GM19193 (cell line): ENCODE data around the gene LRRC4C.

ENCODE experiments used
- POLR2A ChIP-seq: IDR thresholded peaks from 4 replicates; pipeline ENCODE4 v1.6.1; 2011; ENCODE audit not compliant: insufficient read depth, insufficient read length; ENCODE audit errors: extremely low read depth

The LRRC4C gene

GRCh38 chr11:40381481-40381880 is 1078.0 kb downstream of the LRRC4C start:
- no peak for TF ChIP-seq POLR2A

DNA sequence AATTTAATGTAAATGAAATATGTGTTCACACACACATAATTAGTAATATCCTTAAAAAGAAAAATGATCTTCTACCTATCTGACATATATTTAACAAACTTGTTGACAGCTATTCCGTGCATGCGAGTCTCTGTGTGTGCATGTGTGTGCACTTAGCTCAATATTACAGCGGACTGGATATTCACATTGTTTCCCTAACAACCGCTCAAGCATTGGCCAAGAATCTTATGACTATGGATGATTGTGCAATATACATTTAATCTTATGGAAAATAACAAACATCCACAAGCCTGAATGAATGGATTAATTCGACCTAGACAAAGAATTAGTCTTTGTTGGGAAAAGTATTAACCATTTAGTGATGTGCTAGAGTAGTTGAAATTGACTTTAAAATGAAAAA is 1078.6 kb downstream of the LRRC4C start:
- no peak for TF ChIP-seq POLR2A

DNA sequence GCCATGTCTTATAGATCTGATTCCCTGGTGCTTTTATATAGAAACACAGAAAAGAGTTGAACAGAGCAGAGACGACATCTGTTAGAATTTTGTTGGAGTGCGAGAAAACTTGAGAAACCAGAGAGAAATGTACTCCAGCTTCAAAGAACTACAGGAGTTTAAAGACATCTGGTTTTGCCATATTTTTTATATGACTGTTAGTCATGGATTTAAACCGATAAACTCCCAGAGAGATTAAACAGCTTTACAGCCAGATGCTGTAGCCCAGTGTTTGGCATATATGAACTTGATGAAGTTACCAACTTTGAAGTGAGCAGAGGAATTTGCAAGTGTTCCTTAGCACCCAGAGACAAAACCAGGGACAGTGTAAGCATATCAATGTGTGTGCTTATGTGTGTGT is 1083.1 kb downstream of the LRRC4C start:
- no peak for TF ChIP-seq POLR2A

DNA sequence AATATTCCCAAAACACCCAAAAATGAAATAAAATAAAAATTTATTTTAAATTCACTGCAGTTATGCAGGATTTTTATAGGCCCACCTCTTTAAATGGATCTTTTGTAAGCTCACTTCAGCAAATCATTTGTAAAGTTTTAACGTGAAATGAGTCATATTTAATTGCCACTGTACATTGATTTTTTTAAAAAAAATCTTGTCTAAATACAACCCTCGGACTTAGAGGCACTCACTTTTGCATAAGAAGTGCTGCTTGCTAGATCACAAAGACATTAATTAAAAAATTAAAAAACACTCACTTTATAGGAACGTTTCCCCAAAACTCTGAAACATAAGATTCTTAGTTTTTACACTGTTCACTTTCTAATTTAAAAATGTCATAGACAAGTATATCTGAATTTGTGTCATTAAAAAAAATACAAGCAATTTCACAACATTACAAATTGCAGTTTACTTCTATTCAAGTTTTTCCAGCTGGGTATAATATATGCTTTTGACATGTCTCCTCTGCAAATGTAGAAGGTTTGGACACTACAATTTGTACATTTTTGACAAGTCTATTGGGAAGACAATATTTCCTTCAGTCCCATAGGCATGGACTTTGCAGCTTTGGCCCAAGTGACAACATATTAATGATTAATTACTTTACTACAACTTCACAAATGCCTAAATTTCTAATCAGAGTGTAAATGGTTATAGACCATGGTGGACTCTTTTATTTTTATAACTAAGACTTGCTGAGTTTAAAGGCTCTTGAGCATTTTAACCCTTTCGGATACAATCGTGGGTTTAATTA is 1088.4 kb downstream of the LRRC4C start:
- no peak for TF ChIP-seq POLR2A

- no peak for TF ChIP-seq POLR2A
Measured at GRCh38 chr11:40360206-40360798, 1099.2 kb downstream of the LRRC4C start.

DNA sequence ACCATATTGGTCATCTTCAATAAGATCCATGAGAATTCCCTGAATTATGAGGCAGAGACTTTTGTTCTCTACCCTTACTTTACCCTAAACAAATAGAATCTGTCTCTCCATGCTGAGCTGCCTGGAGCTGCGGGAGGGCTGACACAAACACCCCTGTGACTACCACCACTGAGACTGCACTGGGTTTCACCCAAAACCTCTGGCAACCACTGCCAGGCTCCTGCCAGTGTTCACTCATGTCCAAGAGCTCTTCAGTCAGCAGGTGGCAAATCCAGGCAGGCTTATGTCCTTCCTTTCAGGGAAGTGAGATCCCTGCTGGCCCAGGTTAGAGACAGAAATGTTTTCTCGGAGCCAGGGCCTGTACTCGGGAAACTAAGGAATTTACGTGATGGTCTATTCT is 1105.3 kb downstream of the LRRC4C start:
- TF ChIP-seq POLR2A: no peak

DNA sequence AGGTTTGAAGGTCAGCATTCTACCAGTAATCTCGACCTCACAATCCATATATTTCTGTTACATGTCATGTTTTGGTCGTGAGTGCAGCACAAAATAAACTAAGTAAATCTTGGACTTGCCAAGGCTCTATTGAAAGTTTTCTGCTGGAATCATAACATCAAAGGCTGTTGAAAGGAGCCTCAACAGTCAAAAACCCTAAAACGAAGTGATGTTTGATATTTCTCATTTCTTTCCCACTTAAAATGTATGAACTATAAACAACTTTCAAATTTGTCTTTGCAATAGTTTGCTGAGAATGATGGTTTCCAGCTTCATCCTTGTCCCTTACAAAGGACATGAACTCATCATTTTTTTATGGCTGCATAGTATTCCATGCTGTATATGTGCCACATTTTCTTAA is 1118.5 kb downstream of the LRRC4C start:
- no peak for TF ChIP-seq POLR2A

DNA sequence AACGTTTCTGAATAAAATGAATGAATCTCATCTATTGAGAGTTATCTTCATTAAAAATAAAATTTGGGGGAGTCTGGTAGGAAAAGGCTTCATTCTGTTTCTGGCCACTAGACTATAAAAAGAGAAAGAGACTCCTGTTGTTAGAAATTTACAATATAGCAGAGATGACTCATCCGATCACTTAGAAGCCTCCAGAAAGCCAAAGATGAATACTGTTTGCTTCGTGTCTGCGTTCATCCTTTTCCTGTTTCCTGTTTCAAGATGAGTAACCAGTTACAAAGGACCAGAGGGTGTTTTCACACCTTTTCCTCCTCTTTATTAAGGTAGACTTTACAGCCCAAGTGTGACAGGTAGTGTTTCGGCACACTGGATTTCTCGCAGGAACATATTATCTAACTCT is 1120.7 kb downstream of the LRRC4C start:
- TF ChIP-seq POLR2A: no peak

DNA sequence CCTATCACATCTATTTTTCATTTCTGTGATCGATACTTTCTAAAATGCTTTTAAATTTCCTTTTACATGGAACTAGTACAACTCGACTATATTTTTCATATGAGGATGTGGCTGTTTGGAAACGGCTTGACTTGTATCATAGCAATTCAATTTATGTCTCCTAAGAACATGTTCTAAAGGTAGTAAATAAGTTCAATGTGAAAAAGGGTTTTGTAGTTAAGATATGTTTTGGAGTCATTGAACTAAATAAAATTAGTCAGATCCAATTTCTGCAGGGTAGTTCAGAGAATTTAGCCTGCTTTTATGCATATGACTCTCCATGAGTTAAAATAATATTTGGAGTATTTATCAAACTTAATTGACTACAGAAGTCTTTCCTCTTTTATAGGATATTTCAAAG is 1121.4 kb downstream of the LRRC4C start:
- no peak for TF ChIP-seq POLR2A

GRCh38 chr11:40337118-40337517 is 1122.3 kb downstream of the LRRC4C start:
- no peak for TF ChIP-seq POLR2A

DNA sequence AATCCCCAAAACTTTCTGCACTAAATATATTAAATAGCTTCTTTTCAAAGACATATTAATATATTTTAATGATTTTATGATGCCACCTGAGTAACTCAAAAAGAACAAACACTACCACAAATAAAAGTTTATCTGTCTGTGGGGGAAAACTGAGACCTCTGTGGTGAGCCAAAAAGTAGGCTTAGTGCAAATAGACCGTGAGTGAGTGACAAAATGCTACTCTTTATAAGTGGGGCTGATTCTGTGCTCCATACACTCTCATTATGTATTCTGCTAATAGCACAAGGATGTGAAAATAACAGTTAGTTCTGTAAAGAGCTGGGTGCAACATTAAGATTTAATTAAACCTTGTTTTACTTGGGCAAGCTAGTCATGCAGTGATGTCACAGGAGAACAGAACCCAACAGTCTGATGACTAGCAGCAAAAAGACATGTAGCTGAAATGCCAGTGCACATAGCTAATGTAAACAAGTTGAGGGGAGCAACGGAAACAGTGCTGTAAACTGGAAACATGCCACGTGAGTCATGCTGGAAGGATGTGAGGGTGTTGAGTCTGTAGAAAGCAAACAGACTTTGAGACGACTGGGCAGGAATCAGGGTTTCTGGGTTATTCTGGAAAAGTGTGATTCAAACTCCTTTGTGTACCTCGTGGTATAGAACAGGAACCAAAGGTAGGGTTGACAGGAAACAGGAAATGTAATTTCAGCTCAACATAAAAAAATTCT is 1130.4 kb downstream of the LRRC4C start:
- no peak for TF ChIP-seq POLR2A

- TF ChIP-seq POLR2A: no peak
Measured at GRCh38 chr11:40323241-40323640, 1136.2 kb downstream of the LRRC4C start.

GRCh38 chr11:40321537-40321936 is 1137.9 kb downstream of the LRRC4C start:
- TF ChIP-seq POLR2A: no peak

GRCh38 chr11:40316171-40316570 is 1143.3 kb downstream of the LRRC4C start:
- TF ChIP-seq POLR2A: no peak

GRCh38 chr11:40315122-40315521 is 1144.3 kb downstream of the LRRC4C start:
- TF ChIP-seq POLR2A: no peak

DNA sequence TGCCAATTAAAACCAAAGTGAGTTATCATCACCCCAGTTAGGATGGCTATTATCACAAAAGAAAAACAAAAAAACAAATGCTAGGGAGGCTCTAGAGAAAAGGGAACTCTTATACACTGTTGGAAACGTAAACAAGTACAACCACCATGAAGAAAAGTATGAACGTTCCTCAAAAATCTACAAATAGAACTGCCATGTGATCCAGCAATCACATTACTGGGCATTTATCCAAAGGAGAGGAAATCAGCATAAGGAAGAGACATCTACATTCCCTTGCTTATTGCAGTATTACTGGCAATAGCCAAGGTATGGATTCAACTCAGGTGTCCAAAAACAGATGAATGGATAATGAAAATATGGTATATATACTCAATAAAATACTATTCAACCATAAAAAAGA is 1145.1 kb downstream of the LRRC4C start:
- TF ChIP-seq POLR2A: no peak
